HG02852 (cell line): Measurements from ENCODE around the gene GAPDHS.

Experiments
- ATAC-seq: cut with Tn5 transposase; IDR thresholded peaks from one replicate; pipeline ENCODE4 v1.9.1; 2021; ENCODE audit warnings: mild to moderate bottlenecking, moderate library complexity; ENCODE audit not compliant: unreplicated experiment

Gene GAPDHS

DNA sequence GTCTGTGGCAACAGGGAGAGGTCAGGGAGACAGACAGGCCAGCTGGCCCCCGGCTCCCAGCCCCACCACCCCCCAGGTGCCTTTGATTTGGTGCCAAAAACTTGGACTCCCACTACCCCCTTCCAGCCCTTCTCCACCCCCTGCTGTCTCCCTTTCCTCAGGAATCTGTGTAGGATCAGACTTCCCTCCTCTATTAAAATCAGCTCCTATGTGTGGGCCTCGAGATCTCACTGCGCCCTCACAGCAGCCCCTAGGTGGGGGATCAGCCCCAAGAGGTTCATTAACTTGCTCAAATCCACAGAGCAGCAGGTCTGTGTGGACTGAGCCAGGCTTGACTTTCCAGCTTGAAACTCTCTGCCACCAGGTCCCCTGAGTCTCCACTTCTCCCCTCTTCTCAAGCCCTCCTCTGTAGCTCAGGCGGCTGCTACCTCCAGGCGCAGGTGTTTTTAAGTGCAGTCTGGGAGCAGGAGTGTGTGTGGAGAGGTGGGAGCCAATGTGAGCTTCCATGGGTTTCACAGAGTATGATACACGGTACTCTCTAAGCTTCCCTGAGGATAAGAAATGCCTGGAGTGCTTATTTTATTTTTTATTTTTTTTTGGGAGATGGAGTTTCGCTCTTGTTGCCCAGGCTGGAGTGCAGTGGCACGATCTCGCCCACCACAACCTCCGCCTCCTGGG, 1.7 kb downstream of the GAPDHS start:
- no peak for ATAC-seq

DNA sequence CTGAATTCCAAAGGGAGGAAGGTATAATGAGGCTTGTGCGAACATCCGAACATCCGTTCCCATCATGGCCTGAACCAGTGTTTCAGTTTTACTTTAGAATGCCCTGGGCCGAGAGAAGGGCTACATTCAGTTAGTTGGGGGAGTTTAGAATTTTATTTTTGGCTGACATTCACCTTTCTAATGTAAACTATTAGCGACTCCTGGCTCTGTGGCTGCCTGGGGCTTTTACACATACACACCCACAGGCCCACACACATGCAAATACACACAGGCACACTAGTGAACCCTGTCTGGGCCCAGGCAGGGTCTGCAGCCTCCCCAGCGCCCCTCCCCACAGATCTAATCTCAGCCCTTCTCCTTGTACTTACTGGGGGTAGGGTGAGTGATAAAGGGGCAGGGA, 6.1 kb downstream of the GAPDHS start:
- no peak for ATAC-seq

- ATAC-seq = no peak
Measured at GRCh38 chr19:35539850-35540249, 6.6 kb downstream of the GAPDHS start.

- no peak for ATAC-seq
Measured at GRCh38 chr19:35540356-35540927, 7.2 kb downstream of the GAPDHS start.

GRCh38 chr19:35542209-35542608, 9.0 kb downstream of the GAPDHS start:
- no peak for ATAC-seq

- ATAC-seq = no peak
Measured at GRCh38 chr19:35543280-35544109, 10.2 kb downstream of the GAPDHS start.

GRCh38 chr19:35544110-35544802, 11.0 kb downstream of the GAPDHS start:
- no peak for ATAC-seq

DNA sequence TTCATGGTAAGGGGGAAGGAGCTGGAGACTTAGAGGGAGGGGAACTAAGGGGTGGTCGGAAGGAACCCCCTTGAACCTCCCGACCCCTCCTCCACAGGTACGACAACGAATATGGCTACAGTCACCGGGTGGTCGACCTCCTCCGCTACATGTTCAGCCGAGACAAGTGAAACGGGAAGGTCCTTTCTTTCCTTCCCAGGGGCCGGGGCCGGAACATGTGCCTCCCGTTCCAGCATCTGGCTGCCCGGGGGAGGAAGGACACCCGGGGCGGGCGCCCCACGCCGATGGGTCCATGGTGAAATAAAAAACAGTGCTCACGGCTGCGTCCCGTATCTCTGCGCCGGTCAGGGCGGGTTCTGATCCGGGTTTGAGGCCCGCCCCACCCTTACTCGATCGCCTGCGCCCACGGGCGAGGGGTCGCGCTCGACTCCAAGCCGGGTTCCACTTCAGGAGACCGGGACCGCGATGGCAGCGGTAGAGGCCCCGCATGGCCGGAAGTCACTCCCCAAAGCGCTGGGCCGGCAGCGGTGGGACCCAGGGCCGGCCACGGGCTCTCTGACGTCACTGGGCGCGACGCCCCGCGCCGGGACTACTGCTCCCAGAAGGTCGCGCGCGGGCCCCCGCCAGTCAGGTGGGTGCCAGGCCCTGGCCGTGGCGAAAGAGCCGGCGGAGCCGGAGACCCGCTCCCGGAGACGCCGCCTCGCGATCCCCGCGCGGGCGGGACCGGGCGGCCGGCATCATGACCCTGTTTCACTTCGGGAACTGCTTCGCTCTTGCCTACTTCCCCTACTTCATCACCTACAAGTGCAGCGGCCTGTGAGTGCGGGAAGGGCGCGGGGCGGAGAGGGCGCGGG, 12.0 kb downstream of the GAPDHS start, which contains the start of gene TMEM147:
Gene TMEM147 (plus strand): TSS at position 626 of the 854 bp plus-strand sequence. CDS start 114 bp downstream, at position 740.
- peak; percentile 83 for ATAC-seq

- ATAC-seq = peak; percentile 45
Measured at GRCh38 chr19:35545855-35546381, 12.7 kb downstream of the GAPDHS start.

GRCh38 chr19:35546532-35546931, 13.3 kb downstream of the GAPDHS start:
- ATAC-seq = no peak

DNA sequence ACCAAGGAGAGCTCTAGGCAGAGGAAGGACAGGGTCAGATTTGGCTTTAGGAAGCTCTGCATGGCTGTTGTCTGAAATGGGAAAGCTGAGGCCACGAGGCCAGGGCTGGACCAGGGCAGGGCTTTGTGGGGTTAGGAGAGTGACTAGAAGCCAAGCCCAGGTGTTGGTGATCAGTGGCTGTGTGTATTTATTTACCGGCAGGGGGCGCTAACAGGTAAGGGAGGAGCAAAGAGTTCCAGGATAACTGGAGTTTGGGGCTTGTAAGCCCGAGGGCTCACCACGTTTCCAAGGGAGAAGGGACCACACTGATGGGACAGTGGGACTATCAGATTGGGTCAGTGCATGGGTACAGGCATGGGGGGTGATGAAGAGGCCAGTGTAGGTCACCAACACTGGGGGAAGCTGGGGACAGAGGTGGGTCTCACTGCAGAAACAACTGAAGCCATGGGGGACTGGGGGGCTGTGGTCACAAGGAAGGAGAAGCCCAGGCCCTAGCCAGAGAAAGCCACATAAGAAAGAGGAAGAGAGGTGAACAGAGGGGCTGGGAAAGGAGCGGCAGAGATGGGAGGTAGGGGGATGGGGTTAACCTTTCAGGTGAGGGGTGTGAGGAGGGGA, 16.0 kb downstream of the GAPDHS start:
- ATAC-seq = no peak

DNA sequence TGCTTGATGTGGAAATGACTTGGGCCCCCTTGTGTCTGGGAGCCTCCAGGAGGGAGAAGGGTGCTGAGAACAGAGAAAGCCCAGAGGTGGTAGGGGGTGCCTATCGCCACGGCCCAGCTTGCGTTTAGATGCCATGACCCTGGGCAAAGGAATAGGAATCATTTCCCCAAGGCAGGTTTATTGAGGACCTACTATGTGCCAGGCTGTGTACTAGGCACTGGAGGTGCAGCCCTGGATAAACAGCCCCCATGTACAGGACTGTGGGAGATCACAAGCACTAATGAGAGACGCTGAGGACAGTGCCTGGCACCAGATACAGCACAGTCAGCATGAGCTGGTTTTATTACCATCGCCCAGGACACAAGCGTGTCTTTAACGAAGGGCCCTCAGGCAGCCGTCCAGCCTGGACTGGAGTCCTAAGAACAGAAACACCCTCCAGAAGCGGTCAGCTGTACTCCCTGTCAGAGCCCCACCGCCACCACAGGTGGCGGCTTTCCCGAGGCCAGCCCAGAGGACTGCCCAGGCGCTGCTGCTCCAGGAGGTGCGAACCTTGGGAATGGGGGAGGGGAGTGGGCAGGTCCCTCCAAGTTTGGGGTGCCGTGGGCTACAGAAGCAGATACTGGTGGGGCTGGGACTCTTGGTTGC, 16.7 kb downstream of the GAPDHS start:
- no peak for ATAC-seq

- no peak for ATAC-seq
Measured at GRCh38 chr19:35551091-35551810, 18.0 kb downstream of the GAPDHS start.

DNA sequence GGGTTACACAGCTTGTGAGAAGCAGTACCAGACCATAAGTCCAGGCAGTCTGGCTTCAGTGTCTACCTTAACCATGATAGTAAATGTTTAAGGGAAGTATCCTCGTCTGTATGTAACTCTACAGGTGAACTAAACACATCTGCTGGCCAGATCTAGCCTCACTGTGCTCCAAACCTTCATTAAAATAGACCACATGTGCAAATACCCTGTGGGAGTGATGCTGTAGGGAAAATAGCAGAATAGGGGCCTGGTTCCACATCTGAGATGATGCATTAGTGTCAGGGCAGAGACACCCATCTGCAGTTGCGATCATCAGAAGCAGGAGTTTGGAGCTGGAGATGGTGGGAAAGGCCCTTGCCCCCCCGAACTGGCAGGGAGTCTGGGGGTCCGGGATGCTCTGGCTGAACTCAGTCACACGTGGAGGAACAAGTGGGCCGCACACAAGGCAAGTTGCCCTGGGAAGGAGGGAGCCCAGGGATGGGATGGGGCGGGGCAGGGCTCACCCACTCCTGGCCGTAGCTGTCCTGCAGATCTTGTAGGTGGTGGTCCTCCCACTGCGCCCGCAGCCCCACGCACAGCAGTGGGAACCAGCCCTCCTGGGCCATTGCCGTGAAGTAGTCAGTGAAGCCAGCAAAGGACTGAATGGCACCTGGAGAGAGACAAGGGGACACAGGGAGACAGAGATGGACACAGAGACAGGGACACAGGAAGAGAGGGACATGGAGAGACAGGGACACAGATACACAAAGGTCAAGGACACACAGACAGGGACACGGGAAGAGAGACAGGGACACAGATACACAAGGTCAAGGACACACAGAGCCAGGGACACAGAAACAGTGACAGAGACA, 19.5 kb downstream of the GAPDHS start:
- no peak for ATAC-seq

GRCh38 chr19:35553385-35554000, 20.2 kb downstream of the GAPDHS start:
- no peak for ATAC-seq

DNA sequence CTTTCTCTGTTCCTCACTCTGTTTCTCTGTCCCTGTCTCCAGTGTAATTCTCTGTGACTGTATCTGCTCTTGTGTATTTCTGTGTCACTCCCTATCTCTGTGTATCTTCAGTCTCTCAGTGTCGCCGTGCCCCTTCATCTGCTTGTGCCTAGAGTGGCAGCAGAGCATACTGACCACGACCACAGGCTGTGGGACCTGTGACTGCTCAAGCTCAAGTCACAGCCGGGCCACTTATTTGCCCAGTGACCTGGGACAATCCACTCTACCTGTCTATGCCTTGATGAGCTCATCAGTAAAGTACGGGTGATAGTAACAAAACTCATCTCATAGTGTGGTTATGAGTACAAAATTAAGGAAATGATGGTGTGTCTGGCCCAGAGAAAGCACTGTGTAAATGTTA, 20.8 kb downstream of the GAPDHS start:
- no peak for ATAC-seq
